Esophagus muscularis mucosa (tissue), 4 donors: ENCODE data around the gene OR52H1.

Source experiments
- EP300 ChIP-seq: sonication (generic); formaldehyde crosslinking; IDR thresholded peaks from one replicate; pipeline ENCODE4 v1.6.1; 2017; ENCODE audit warnings: antibody characterized with exemption
- POLR2A ChIP-seq: fragments of 450-650 bp; IDR thresholded peaks from one replicate; pipeline ENCODE4 v1.6.1; 2017; ENCODE audit warnings: antibody characterized with exemption, moderate library complexity, mild to moderate bottlenecking, low read depth
- TF ChIP-seq, protein P1 (sequence below), 3 experiments: fragments of 200-600 bp in 2 of 3; fragments of 450-650 bp in 1 of 3; sonication (generic) in 2 of 3; IDR thresholded peaks; one replicate each; pipeline ENCODE4 v1.5.1; 2017 to 2019; ENCODE audit warnings: antibody characterized with exemption in 3 of 3, mild to moderate bottlenecking in 2 of 3, moderate library complexity in 1 of 3

DNA sequence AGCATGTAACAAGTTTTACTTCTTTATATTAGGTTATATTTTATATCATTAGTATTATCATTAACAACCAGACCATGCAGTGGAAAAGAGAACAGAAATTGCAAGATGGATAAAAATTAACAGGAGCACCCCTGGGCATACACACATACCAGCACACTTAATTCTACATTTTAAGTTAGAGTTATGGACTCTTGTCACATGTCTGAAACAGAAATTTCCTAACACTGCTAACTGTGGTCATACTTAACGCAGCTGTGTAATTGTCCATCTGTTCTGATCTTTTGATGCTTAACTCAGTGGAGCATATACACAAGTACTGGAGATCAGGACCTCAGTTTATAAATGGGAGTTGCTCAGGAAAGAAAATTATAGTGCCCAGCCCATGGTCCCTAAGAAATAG is 358 bp downstream of the OR52H1 start:
- TF ChIP-seq, protein P1, sequence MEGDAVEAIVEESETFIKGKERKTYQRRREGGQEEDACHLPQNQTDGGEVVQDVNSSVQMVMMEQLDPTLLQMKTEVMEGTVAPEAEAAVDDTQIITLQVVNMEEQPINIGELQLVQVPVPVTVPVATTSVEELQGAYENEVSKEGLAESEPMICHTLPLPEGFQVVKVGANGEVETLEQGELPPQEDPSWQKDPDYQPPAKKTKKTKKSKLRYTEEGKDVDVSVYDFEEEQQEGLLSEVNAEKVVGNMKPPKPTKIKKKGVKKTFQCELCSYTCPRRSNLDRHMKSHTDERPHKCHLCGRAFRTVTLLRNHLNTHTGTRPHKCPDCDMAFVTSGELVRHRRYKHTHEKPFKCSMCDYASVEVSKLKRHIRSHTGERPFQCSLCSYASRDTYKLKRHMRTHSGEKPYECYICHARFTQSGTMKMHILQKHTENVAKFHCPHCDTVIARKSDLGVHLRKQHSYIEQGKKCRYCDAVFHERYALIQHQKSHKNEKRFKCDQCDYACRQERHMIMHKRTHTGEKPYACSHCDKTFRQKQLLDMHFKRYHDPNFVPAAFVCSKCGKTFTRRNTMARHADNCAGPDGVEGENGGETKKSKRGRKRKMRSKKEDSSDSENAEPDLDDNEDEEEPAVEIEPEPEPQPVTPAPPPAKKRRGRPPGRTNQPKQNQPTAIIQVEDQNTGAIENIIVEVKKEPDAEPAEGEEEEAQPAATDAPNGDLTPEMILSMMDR (IDR thresholded peaks at IDR 0.05): no peak
- TF ChIP-seq POLR2A (no peak), EP300 (no peak)
